Inferior parietal cortex (tissue), 1 donor: ENCODE data around the gene STARD13.

Source experiments
- DNase-seq: peaks from one replicate; pipeline ENCODE4 v3.0.0-alpha.2; 2016; ENCODE audit errors: extremely low spot score

STARD13 gene

DNA sequence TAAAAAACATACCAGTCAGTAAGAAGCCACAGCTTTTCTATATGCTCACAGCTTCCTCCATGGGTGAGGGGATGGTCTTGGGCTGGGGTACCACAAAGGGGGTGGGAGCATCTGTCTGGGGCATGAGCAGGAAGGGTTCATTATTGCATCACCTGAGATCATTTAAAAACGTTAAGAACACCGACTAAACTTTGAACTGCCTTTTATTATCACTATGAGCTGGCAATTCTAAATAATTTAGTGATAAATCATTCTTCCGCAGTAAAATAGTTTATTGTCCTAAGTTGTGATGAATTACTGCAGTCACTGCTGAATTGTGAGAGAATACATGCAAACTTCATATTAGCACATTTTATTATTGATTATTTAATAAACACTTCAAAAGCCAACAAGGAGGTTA is 197.8 kb downstream of the STARD13 start:
- DNase-seq, result no peak

DNA sequence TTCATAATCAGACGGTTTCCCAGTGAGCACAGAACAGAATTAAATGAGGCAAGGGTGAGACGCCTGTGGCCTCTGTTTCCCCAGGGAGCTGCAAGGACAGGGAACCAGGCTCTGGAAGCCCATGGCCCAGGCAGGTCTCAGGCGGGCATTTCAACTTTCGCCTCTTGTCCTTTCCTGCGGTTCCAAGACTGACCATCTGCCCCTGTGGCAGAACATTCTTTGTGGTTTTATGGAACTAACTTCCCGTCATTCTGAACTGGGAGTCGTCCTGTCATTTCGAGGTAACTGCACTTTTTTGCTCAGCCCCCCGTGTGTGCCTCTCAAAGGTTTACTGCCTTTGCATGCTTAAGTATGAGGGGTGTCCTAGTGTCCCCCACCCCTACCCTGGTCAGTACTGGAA is 198.5 kb downstream of the STARD13 start:
- no peak for DNase-seq

DNA sequence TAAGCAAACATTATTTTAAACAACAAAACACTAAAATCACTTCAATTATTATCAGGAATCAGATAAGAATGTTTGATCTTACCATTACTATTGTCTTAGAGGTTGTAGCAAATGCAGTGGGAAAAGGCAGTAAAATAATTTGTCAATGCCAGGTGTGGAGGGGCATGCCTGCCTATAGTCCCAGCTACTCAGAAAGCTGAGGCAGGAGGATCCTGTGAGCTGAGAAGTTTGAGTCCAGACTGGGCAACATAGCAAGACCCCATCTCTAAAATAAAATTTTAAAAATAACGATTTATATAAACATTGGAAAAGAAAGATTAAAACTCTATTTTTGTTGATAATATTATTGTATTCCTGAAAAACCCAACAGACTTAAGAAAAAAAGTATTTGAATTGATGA is 202.5 kb downstream of the STARD13 start:
- no peak for DNase-seq

DNA sequence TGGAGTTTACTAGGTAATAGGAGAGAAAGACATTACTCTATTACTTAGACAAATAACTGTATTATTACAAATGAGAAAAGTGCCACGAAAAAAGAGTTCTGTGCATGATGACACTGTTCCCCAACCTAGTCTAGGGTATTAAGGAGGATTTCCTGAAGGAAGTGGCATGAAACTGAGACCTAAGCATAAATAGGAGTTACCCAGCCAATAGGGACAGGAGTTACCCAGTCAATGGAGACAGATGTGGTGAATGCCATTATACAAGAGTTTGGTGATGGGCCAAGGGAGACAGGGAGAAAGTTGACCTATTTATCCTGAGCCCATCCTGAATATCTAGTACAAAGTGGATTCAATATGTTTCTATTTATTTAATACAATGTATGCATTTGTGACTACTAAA is 203.9 kb downstream of the STARD13 start:
- DNase-seq, result no peak

DNA sequence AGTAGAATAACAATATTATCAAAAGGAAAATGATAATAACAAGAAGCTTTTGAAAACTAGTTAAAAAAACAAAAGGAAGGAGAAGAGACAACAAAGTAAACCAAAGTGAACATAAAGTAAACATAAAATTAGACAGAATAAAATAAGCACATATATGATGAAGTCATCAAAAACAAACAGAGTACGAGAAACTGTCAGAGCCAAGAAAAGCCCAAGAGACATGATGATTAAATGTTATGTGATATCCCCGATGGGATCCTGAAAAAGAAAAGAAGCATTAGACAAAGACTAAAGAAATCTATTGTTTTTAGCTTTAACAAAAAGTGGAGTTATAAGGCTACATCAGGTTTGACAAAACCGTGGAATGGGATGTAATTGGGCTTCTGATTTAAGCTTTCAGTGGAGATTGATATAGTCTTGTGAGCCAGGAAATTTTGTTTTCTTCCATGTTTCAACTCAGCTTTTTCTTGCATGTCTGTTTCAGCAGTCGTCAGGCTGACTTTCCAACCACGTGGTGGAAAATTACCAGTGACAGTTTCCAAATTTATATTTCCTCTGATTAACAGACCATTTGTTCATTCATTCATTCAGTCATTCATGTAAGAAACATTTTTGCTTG is 204.5 kb downstream of the STARD13 start:
- no peak for DNase-seq

DNA sequence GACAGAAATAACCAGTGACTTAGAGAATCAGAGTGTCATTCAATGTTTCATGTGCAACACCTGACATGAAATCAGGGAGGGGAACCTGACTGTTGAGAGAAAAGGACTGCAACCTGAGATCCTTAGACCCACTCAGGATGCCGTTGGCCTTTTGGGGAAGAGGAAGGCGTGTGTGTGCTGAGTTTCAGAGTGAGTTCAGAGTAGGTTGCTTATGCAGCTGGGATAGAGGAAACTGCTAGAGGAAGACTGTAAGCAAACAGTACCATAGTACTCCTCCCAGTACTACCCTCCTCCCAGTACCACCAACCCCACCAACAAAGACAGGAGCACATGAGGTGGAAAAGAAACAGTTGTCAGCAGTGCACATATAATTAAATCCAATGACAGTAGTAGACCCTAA is 205.6 kb downstream of the STARD13 start:
- DNase-seq, result no peak

DNA sequence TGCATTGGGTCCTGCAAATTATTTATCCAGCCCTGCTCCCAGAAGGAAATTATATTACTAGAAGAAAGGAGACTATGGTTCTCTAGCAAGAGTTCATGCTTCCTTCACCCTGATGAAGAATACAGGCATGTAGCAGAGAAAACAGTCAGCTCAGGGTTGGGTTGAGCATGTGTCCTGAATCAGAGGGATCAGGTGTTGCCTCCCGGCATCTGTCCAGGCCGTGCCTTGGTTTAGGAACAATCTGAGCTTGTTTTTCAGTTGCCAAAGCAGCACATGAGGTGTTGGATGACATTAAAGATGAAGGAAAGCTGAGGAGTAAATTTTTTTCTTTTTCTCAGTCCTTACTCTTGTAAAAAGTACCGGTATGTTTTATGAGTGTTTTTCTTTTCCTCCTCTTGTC is 207.3 kb downstream of the STARD13 start:
- no peak for DNase-seq

DNA sequence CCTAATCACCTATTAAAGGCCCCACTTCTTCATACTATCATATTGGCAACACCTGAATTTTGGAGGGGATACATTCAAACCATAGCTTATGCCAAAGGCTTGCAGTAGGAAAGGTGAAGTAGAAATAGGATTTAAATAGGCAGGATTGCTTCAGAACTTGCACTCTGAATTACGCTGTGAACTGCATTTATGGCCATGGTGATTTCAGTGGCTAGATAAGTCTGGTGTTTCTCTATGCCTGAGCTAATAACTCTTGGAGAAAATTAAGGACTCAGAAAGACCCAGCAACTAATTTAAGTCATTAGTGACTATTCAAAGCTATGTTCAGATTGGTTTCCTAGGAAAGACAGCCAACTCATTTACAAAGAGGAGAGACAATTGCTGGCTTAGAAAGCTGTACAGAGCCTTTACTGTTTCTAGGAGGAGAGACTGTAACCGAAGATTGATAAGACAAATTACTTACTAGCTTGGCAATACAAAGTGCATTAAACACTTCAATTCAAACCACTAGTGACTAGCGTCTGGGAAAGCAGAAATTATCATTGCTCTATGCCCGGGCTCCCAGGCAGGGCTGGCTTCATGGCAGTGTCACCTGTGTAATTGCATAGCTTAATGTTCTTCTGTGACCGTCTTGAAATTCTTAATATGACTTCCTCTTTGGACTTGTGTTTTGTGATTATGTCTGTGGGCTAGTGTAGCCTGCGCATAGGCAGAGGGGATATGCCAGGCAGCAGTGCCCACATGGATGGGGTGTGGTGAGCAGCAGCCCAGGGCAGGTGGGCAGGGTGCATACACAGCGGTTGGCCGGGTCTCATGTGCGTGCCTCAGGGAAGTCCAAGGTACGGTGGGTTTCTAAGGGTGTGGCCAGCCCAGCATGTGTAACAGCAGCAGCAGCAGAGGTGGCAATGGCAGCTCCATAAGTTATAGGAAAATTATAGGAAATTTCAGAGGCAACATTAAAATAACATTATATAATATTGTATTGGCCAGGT is 209.3 kb downstream of the STARD13 start:
- DNase-seq, result peak; percentile 22

GRCh38 chr13:33073338-33073737 is 212.2 kb downstream of the STARD13 start:
- DNase-seq, result no peak

- no peak for DNase-seq
Observed at GRCh38 chr13:33072759-33073158, 212.8 kb downstream of the STARD13 start.

DNA sequence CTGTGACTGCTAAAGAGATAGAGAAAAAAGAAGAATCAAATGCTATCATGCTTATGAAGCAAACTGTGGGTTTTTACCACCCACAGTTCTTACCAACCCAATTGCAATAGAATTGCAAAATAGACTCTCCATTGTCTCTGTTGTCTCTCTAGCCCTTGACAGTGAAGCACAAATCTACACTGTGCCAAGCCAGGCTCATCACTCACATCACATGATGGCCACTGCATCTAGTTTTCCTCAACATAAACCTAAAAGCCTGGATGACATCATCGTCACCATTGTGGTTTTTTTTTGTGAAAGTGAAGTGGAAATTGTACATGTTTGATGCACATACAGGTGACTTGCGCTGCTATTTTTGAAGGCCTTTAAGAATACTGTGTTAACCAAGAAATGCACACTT is 213.3 kb downstream of the STARD13 start:
- DNase-seq, result peak; percentile 55

DNA sequence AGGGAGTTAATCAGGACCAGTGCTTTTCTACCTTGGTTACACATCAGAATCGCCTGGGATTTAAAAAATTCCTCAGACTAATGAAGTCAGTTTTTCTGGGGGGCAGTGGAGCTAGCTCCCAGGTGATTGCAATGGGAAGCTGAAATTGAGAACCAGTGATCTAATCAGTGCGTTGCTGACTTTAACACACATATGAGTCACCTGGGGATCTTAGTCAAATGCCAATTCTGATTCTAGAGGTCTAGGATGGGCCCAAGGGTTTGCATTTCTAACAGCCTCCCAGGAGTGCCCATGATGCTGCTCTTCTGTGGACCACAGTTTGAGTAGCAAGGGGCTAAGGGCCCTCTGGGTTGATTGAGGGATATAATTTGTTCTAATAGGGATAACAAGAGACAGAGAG is 214.8 kb downstream of the STARD13 start:
- DNase-seq, result no peak

DNA sequence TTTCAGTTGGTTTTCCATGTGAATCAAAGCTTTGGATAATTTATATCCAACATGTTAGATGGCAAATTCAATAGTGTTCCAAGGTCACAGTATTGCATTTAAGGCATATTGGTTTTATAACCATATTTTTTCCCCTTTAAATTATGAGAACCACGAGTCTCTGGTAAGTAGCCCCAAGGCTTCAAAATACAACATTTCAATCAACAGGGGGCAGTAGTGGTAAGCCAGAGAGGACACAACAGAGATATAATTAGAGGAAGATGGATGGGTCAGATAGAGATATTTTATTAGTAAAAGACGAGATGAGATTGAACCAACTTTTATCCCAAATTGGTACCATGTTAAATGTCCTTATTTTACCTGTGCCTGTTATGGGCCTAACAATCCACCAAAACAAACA is 216.2 kb downstream of the STARD13 start:
- DNase-seq, result peak; percentile 15

DNA sequence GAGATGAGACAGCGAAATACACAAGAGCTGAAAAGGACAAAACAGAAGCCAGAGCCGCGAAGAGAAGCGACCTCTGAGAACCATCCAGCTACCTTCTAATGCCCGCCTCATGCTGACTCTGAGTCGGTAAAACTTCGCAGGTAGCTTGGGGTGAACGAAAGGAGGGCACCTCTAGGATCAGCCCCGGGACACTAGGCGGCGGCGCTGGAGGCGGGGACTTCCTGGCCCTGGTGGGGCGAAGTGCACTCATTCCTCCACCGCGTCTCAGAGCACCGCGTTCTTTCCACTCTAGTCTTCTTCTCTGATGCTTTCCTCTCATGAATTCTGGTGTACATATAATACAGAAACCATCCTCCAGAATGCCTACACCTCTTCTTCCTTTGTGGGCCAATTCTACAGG is 219.2 kb downstream of the STARD13 start:
- no peak for DNase-seq

GRCh38 chr13:33060815-33061214 is 224.7 kb downstream of the STARD13 start:
- DNase-seq, result no peak

GRCh38 chr13:33058776-33059327 is 226.7 kb downstream of the STARD13 start:
- DNase-seq, result no peak

- DNase-seq, result no peak
Observed at GRCh38 chr13:33057019-33057780, 228.4 kb downstream of the STARD13 start.

GRCh38 chr13:33053397-33054066 is 232.0 kb downstream of the STARD13 start:
- no peak for DNase-seq
